ENCODE measurements around the gene NCS1. TPM values are rescaled to one million over a fixed set of nuclear protein-coding genes. Genes with fewer than 3 reads are reported as not detected.

Gene NCS1
- total RNA-seq, 1 donor from 2014 or later = 126 TPM

- Histone ChIP-seq H3K79me2 (ENCODE audit: insufficient read depth, low read length) (no peaks in the 10 kb centered on the region), H3K9me3 (ENCODE audit: insufficient read depth, low read depth, low read length) (peaks cover 6% of the 10 kb centered on the region), H2AFZ (ENCODE audit: low read depth, low read length) (no peak overlapping the region), H3K27me3 (ENCODE audit: insufficient read depth, low read length) (no peaks in the 10 kb centered on the region), H3K9ac (ENCODE audit: low read length) (no peak overlapping the region), H3K36me3 (ENCODE audit: insufficient read depth, low read length) (peaks cover 30% of the 10 kb centered on the region), H3K4me1 (ENCODE audit: insufficient read depth, low read length) (peaks cover 9% of the 10 kb centered on the region), H3K27ac (ENCODE audit: low read depth, low read length) (no peak overlapping the region), H3K4me2 (ENCODE audit: low read length) (no peak overlapping the region), H4K20me1 (ENCODE audit: insufficient read depth, low read length) (peaks cover 30% of the 10 kb centered on the region), H3K4me3 (ENCODE audit: insufficient read depth, low read depth, low read length) (no peak overlapping the region)
- Mint-ChIP-seq H3K27ac (ENCODE audit: unreplicated experiment) (no peak overlapping the region), H3K9me3 (ENCODE audit: unreplicated experiment) (no peaks in the 10 kb centered on the region), H3K27me3 (ENCODE audit: low read depth, unreplicated experiment) (no peaks in the 10 kb centered on the region), H3K4me3 (ENCODE audit: unreplicated experiment) (no peak overlapping the region), H3K4me1 (ENCODE audit: low read depth, unreplicated experiment) (peaks cover 3% of the 10 kb centered on the region), H3K36me3 (ENCODE audit: low read depth, unreplicated experiment) (peaks cover 34% of the 10 kb centered on the region)
- TF ChIP-seq CTCF (IDR thresholded peaks at IDR 0.05; ENCODE audit: insufficient read depth, low read depth, low read length) = no peak
- TF ChIP-seq EZH2 (IDR thresholded peaks at IDR 0.05; ENCODE audit: insufficient read depth, low read length) = no peak
- FAIRE-seq = no peak
- DNase-seq (ENCODE audit: low read depth) = no peak
These were observed 57.6 kb downstream of the NCS1 start for GRCh38 chr9:130229759-130230158.

GRCh38 chr9:130230631-130231030, 58.4 kb downstream of the NCS1 start:
- Histone ChIP-seq H3K36me3 (ENCODE audit: insufficient read depth, low read length) (peaks cover 30% of the 10 kb centered on the region), H3K4me2 (ENCODE audit: low read length) (no peak overlapping the region), H3K9ac (ENCODE audit: low read length) (no peak overlapping the region), H3K4me1 (ENCODE audit: insufficient read depth, low read length) (peaks cover 16% of the 10 kb centered on the region), H3K4me3 (ENCODE audit: insufficient read depth, low read depth, low read length) (no peak overlapping the region), H4K20me1 (ENCODE audit: insufficient read depth, low read length) (peaks cover 38% of the 10 kb centered on the region), H3K27me3 (ENCODE audit: insufficient read depth, low read length) (no peaks in the 10 kb centered on the region), H3K9me3 (ENCODE audit: insufficient read depth, low read depth, low read length) (peaks cover 6% of the 10 kb centered on the region), H3K79me2 (ENCODE audit: insufficient read depth, low read length) (no peaks in the 10 kb centered on the region), H2AFZ (ENCODE audit: low read depth, low read length) (no peak overlapping the region), H3K27ac (ENCODE audit: low read depth, low read length) (no peak overlapping the region)
- TF ChIP-seq CTCF (IDR thresholded peaks at IDR 0.05; ENCODE audit: insufficient read depth, low read depth, low read length) (no peak), EZH2 (IDR thresholded peaks at IDR 0.05; ENCODE audit: insufficient read depth, low read length) (no peak)
- Mint-ChIP-seq H3K4me3 (ENCODE audit: unreplicated experiment) (no peak overlapping the region), H3K27ac (ENCODE audit: unreplicated experiment) (no peak overlapping the region), H3K9me3 (ENCODE audit: unreplicated experiment) (no peaks in the 10 kb centered on the region), H3K27me3 (ENCODE audit: low read depth, unreplicated experiment) (no peaks in the 10 kb centered on the region), H3K36me3 (ENCODE audit: low read depth, unreplicated experiment) (peaks cover 27% of the 10 kb centered on the region), H3K4me1 (ENCODE audit: low read depth, unreplicated experiment) (peaks cover 3% of the 10 kb centered on the region)
- FAIRE-seq (no peak), DNase-seq (ENCODE audit: low read depth) (no peak)

GRCh38 chr9:130232899-130233586, 60.8 kb downstream of the NCS1 start:
- H3K36me3 Mint-ChIP-seq (ENCODE audit: low read depth, unreplicated experiment) = peaks cover 15% of the 10 kb centered on the region
- DNase-seq (ENCODE audit: low read depth) (no peak), FAIRE-seq (no peak)
- H3K27me3 Mint-ChIP-seq (ENCODE audit: low read depth, unreplicated experiment) = no peaks in the 10 kb centered on the region
- Histone ChIP-seq H3K4me1 (ENCODE audit: insufficient read depth, low read length) (peaks cover 22% of the 10 kb centered on the region), H3K36me3 (ENCODE audit: insufficient read depth, low read length) (peaks cover 15% of the 10 kb centered on the region), H3K27me3 (ENCODE audit: insufficient read depth, low read length) (no peaks in the 10 kb centered on the region), H3K4me2 (ENCODE audit: low read length) (no peak overlapping the region), H4K20me1 (ENCODE audit: insufficient read depth, low read length) (peaks cover 53% of the 10 kb centered on the region), H3K9me3 (ENCODE audit: insufficient read depth, low read depth, low read length) (peaks cover under 1% of the 10 kb centered on the region), H2AFZ (ENCODE audit: low read depth, low read length) (no peak overlapping the region), H3K27ac (ENCODE audit: low read depth, low read length) (no peak overlapping the region), H3K79me2 (ENCODE audit: insufficient read depth, low read length) (no peaks in the 10 kb centered on the region), H3K9ac (ENCODE audit: low read length) (no peak overlapping the region), H3K4me3 (ENCODE audit: insufficient read depth, low read depth, low read length) (no peak overlapping the region)
- H3K4me1 Mint-ChIP-seq (ENCODE audit: low read depth, unreplicated experiment) = peaks cover 7% of the 10 kb centered on the region
- peak overlapping the region; percentile 41 for H3K27ac Mint-ChIP-seq (ENCODE audit: unreplicated experiment)
- no peaks in the 10 kb centered on the region for H3K9me3 Mint-ChIP-seq (ENCODE audit: unreplicated experiment)
- H3K4me3 Mint-ChIP-seq (ENCODE audit: unreplicated experiment) = no peak overlapping the region
- TF ChIP-seq EZH2 (IDR thresholded peaks at IDR 0.05; ENCODE audit: insufficient read depth, low read length) = no peak
- no peak for TF ChIP-seq CTCF (IDR thresholded peaks at IDR 0.05; ENCODE audit: insufficient read depth, low read depth, low read length)

Data from astrocyte (in vitro differentiated cells and primary cell).